Measurements from ENCODE around the gene FANK1.

The FANK1 gene

DNA sequence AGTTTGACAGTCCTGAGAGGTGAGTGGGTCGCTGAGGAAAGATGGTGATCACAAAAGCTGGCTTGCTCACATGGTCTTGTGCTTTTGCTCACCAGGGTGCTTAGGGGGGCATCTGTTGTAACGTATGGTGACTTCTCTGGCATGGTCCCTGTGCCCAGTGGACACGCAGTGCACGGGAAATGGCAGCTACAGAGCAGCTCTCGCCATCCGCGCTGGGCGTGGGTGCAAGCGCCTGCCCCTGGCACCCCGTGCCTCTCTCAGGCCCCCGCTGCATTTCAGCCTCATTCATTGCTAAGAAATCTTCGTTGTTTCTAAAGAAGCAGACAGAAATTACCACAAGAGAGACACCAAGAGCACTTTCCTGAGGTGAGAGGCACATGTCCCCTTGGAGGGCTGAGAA is 101.2 kb downstream of the FANK1 start:
- POLR2A ChIA-PET, result no interaction called here

DNA sequence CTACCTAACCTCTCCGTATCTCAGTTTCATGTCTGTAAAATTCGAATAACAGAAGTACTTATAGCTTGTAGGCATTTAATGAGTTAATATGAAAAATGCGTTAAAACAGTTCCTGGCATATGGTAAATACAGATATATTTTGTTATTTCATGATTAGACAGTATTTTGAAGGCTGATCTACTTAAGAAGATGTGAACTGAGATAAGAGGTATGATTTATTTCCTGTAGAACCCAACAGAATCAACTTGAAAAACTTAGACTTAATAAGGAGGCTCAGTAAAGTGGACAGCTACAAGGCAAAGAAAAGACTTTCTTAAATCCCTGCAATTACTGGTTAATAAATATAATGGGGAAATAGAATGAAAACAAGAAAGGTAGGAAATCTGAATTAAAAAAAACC is 103.3 kb downstream of the FANK1 start:
- POLR2A ChIA-PET, result no interaction called here
- CTCF ChIA-PET, result no interaction called here
- no peak for TF ChIP-seq LEF1 (IDR thresholded peaks at IDR 0.05; ENCODE audit: borderline replicate concordance)
- no peak for TF ChIP-seq SP1 (IDR thresholded peaks at IDR 0.05)
- TF ChIP-seq TARDBP (IDR thresholded peaks at IDR 0.05), result no peak
- TF ChIP-seq ELF4 (IDR thresholded peaks at IDR 0.05), result no peak
- TF ChIP-seq NFRKB (IDR thresholded peaks at IDR 0.05), result no peak
- no peak for TF ChIP-seq FOXK2 (IDR thresholded peaks at IDR 0.05)
- TF ChIP-seq SUZ12 (IDR thresholded peaks at IDR 0.05), result no peak
- TF ChIP-seq, protein P1, sequence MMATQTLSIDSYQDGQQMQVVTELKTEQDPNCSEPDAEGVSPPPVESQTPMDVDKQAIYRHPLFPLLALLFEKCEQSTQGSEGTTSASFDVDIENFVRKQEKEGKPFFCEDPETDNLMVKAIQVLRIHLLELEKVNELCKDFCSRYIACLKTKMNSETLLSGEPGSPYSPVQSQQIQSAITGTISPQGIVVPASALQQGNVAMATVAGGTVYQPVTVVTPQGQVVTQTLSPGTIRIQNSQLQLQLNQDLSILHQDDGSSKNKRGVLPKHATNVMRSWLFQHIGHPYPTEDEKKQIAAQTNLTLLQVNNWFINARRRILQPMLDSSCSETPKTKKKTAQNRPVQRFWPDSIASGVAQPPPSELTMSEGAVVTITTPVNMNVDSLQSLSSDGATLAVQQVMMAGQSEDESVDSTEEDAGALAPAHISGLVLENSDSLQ (IDR thresholded peaks at IDR 0.05), result no peak
- no peak for TF ChIP-seq L3MBTL2 (conservative IDR thresholded peaks at IDR 0.05)
- TF ChIP-seq FOXA1 (IDR thresholded peaks at IDR 0.05), result no peak
- no peak for TF ChIP-seq ZNF384 (IDR thresholded peaks at IDR 0.05)
- DNase-seq (ENCODE audit: extremely low spot score), result no peak

More for the DNA sequence above, 101.2 kb downstream of the FANK1 start:
- DNase-seq (ENCODE audit: extremely low spot score), result no peak
- no peak for TF ChIP-seq TARDBP (IDR thresholded peaks at IDR 0.05)
- TF ChIP-seq LEF1 (IDR thresholded peaks at IDR 0.05; ENCODE audit: borderline replicate concordance), result no peak
- no peak for TF ChIP-seq ZNF384 (IDR thresholded peaks at IDR 0.05)
- no peak for TF ChIP-seq ARNT (IDR thresholded peaks at IDR 0.05)
- no peak for TF ChIP-seq L3MBTL2 (conservative IDR thresholded peaks at IDR 0.05)
- TF ChIP-seq SUZ12 (IDR thresholded peaks at IDR 0.05), result no peak
- TF ChIP-seq FOXM1 (IDR thresholded peaks at IDR 0.05; ENCODE audit: borderline replicate concordance), result no peak
- no peak for TF ChIP-seq ELF4 (IDR thresholded peaks at IDR 0.05)
- no peak for TF ChIP-seq NFRKB (IDR thresholded peaks at IDR 0.05)
- TF ChIP-seq FOXA1 (IDR thresholded peaks at IDR 0.05), result no peak
- no peak for TF ChIP-seq HDGF (IDR thresholded peaks at IDR 0.05; ENCODE audit: borderline replicate concordance)
- no peak for TF ChIP-seq CTBP1 (IDR thresholded peaks at IDR 0.05; ENCODE audit: borderline replicate concordance)
- TF ChIP-seq SP1 (IDR thresholded peaks at IDR 0.05), result no peak
- TF ChIP-seq, protein P1 (IDR thresholded peaks at IDR 0.05), result no peak
- TF ChIP-seq BHLHE40 (IDR thresholded peaks at IDR 0.05; ENCODE audit: borderline replicate concordance), result no peak
- TF ChIP-seq FOXK2 (IDR thresholded peaks at IDR 0.05), result no peak
- CTCF ChIA-PET, result interaction anchor here (1.1 kb wide), 1 partner anchor 132 kb away, joined by 4 read pairs; no protein-coding TSS in a partner anchor

DNA sequence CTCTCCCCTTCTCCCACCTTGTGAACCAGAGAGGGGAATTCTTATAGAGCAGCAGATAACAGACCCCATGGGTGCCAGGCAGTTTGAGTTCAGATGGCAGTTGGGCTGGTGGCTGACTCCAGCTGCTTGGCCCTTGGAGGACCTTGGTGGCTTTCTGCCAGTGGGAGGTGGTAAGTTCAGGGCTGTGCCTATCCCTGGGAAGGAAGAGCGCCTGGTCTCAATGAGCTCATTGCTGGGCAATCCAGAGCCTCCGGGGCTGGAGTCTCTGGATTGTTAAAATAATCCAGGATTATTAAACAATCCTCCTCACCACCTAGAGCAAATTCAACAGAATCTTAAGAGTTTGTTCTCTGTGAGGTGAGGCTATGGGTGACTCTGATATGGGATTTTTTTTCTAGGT is 105.2 kb downstream of the FANK1 start:
- TF ChIP-seq CTBP1 (IDR thresholded peaks at IDR 0.05; ENCODE audit: borderline replicate concordance) (no peak), SP1 (IDR thresholded peaks at IDR 0.05) (no peak)
- no peak for DNase-seq (ENCODE audit: extremely low spot score)
- POLR2A ChIA-PET, result no interaction called here
- CTCF ChIA-PET, result no interaction called here

DNA sequence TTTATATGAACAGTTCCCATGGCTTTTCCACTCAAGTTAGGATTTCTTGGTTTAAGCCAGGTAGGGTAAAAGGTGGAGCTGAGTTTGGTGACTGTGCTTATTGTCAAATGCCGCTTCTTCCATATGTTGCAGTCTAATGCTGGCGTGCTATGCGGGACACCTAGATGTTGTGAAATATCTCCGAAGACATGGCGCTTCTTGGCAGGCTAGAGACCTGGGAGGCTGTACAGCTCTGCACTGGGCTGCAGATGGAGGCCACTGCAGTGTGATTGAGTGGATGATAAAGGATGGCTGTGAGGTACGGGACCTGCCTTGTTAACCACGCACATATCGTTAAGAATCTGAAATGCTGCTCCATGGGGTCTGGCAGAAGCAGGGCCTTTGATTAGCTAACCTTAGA is 108.4 kb downstream of the FANK1 start:
- CTCF ChIA-PET, result no interaction called here
- TF ChIP-seq HDGF (IDR thresholded peaks at IDR 0.05; ENCODE audit: borderline replicate concordance) (no peak), SP1 (IDR thresholded peaks at IDR 0.05) (no peak), ZNF384 (IDR thresholded peaks at IDR 0.05) (no peak), TARDBP (IDR thresholded peaks at IDR 0.05) (no peak), FOXM1 (IDR thresholded peaks at IDR 0.05; ENCODE audit: borderline replicate concordance) (no peak), ELF4 (IDR thresholded peaks at IDR 0.05) (no peak)
- POLR2A ChIA-PET, result no interaction called here
- DNase-seq (ENCODE audit: extremely low spot score), result no peak

DNA sequence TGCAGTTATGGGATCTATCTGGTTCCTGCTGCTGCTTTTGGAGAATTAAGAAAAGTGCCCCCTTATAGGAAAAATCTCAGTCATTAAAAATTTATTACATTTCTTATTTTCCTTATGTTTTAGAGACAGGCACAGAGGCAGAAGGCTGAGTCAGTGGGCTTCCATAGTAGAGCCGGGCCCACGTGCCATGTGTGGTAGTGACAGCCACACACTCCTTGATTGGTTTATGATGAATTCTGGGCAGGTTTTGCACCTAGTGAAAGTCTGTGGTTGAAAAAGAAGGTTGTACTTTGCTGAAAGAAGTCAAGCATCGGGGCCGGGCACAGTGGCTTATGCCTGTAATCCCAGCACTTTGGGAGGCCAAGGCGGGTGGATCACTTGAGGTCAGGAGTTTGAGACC is 109.9 kb downstream of the FANK1 start:
- no peak for DNase-seq (ENCODE audit: extremely low spot score)
- TF ChIP-seq SP1 (IDR thresholded peaks at IDR 0.05) (no peak), NFRKB (IDR thresholded peaks at IDR 0.05) (no peak), FOXM1 (IDR thresholded peaks at IDR 0.05; ENCODE audit: borderline replicate concordance) (no peak), FOXK2 (IDR thresholded peaks at IDR 0.05) (no peak), L3MBTL2 (conservative IDR thresholded peaks at IDR 0.05) (no peak), HDGF (IDR thresholded peaks at IDR 0.05; ENCODE audit: borderline replicate concordance) (no peak), FOXA1 (IDR thresholded peaks at IDR 0.05) (no peak), ELF4 (IDR thresholded peaks at IDR 0.05) (no peak), ZNF384 (IDR thresholded peaks at IDR 0.05) (no peak), LEF1 (IDR thresholded peaks at IDR 0.05; ENCODE audit: borderline replicate concordance) (no peak), TARDBP (IDR thresholded peaks at IDR 0.05) (no peak), ARNT (IDR thresholded peaks at IDR 0.05) (no peak), CTBP1 (IDR thresholded peaks at IDR 0.05; ENCODE audit: borderline replicate concordance) (no peak), BHLHE40 (IDR thresholded peaks at IDR 0.05; ENCODE audit: borderline replicate concordance) (no peak), SUZ12 (IDR thresholded peaks at IDR 0.05) (no peak)
- TF ChIP-seq, protein P1 (IDR thresholded peaks at IDR 0.05), result no peak
- ChIA-PET CTCF (no interaction called here), POLR2A (no interaction called here)

DNA sequence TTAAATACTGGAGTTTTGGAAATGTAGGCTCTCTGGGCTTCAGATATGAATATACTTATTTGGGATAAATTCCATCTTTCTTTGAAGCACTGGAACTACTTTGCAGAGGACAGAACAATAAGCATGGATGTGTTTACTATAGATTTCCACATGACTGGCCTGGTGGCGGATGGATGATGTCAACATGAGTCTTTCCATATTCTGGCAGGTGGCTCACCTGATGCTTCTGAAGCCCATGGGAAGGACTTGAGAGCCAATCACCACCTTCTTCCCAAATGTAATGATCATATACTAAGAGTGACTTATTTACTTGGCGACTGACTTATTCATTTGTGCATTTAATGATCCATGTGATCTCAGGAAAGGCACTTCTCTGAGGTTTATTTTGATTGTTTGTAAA is 110.5 kb downstream of the FANK1 start:
- CTCF ChIA-PET, result no interaction called here
- no peak for DNase-seq (ENCODE audit: extremely low spot score)
- POLR2A ChIA-PET, result no interaction called here
- TF ChIP-seq ELF4 (IDR thresholded peaks at IDR 0.05), result no peak
- TF ChIP-seq HDGF (IDR thresholded peaks at IDR 0.05; ENCODE audit: borderline replicate concordance), result no peak
- no peak for TF ChIP-seq L3MBTL2 (conservative IDR thresholded peaks at IDR 0.05)
- TF ChIP-seq SP1 (IDR thresholded peaks at IDR 0.05), result no peak

DNA sequence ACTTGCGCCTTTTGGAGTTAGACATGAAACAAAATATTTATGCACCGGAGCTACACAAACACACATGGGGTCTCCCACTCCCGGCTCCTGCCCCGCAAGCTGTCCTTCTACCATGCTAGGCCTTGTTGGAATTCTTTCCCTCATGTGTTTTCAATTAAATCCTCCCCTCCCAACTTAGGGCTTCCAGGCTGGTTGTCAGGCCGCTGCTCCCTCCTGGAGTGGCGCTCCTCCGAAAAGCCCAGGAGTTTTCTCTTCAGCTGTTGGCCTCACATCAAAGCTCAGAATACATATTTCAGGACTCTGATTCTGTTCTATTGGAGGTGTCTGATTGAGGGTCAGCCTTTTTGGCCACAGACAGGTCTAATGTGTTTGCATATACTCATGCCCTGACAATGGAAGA is 113.3 kb downstream of the FANK1 start:
- CTCF ChIA-PET, result no interaction called here
- no peak for DNase-seq (ENCODE audit: extremely low spot score)
- TF ChIP-seq LEF1 (IDR thresholded peaks at IDR 0.05; ENCODE audit: borderline replicate concordance) (no peak), ARNT (IDR thresholded peaks at IDR 0.05) (no peak), HDGF (IDR thresholded peaks at IDR 0.05; ENCODE audit: borderline replicate concordance) (no peak), SP1 (IDR thresholded peaks at IDR 0.05) (no peak), FOXA1 (IDR thresholded peaks at IDR 0.05) (no peak), NFRKB (IDR thresholded peaks at IDR 0.05) (no peak), ELF4 (IDR thresholded peaks at IDR 0.05) (no peak), FOXK2 (IDR thresholded peaks at IDR 0.05) (no peak), CTBP1 (IDR thresholded peaks at IDR 0.05; ENCODE audit: borderline replicate concordance) (no peak), BHLHE40 (IDR thresholded peaks at IDR 0.05; ENCODE audit: borderline replicate concordance) (no peak), ZNF384 (IDR thresholded peaks at IDR 0.05) (no peak), SUZ12 (IDR thresholded peaks at IDR 0.05) (no peak), FOXM1 (IDR thresholded peaks at IDR 0.05; ENCODE audit: borderline replicate concordance) (no peak), L3MBTL2 (conservative IDR thresholded peaks at IDR 0.05) (no peak), TARDBP (IDR thresholded peaks at IDR 0.05) (no peak)
- TF ChIP-seq, protein P1 (IDR thresholded peaks at IDR 0.05), result no peak
- POLR2A ChIA-PET, result no interaction called here
